H1 (cell line): ENCODE data around the gene GP1BB. TPM values are rescaled to one million over a fixed set of nuclear protein-coding genes. Genes with fewer than 3 reads are reported as not detected.

Source experiments
- FOSL1 ChIP-seq: IDR thresholded peaks from 2 replicates; pipeline ENCODE4 v1.6.1; 2011; ENCODE audit warnings: mild to moderate bottlenecking, low read depth, low read length, moderate library complexity; ENCODE audit not compliant: insufficient read depth
- TEAD4 ChIP-seq: IDR thresholded peaks from 2 replicates; pipeline ENCODE4 v1.6.1; 2012; ENCODE audit warnings: low read depth, low read length, inconsistent platforms, mixed read lengths
- polyA plus RNA-seq, 7 experiments: library from polyadenylated mRNA; depleted of rRNA in 3 of 7; stranded (reverse) in 5 of 7; unstranded in 2 of 7; fragments of >200 nt in 5 of 7; fragments of 200-250 nt in 2 of 7; gene quantifications; 1 replicate in 5 of 7; 2 replicates in 1 of 7; 4 replicates in 1 of 7; pipeline versions ENCODE4 v1.2.1 to v1.2.3, GENCODE V29; 2011 to 2013; ENCODE audit warnings: missing spikeins in 2 of 7, mixed read lengths in 2 of 7
- total RNA-seq: library from RNA; stranded (reverse); fragmentation: NEBNext Ultra II Directional; extraction: Animal tissue kit (Norgen Biotek cat#: 25700); gene quantifications from 2 replicates; pipeline ENCODE4 v1.2.1, GENCODE V29; 2021

The GP1BB gene
- total and polyA plus RNA-seq, 2 of the 8 experiments (the other 6 are each of a cell fraction or from before 2014, with no cell fraction given), result 0.36 TPM; not detected in 1

GRCh38 chr22:19688301-19689290 lies 34.7 kb upstream of the GP1BB start (continued):
- no peak for TF ChIP-seq FOSL1
- no peak for TF ChIP-seq TEAD4
